Activated CD4-positive, CD25-positive, alpha-beta regulatory T cell (primary cell): ENCODE results near the gene IQSEC3.

Experiments
- DNase-seq, 4 experiments: peaks; one replicate each; lab custom pipeline; 2025; lab: John Stamatoyannopoulos, UW

Gene IQSEC3

DNA sequence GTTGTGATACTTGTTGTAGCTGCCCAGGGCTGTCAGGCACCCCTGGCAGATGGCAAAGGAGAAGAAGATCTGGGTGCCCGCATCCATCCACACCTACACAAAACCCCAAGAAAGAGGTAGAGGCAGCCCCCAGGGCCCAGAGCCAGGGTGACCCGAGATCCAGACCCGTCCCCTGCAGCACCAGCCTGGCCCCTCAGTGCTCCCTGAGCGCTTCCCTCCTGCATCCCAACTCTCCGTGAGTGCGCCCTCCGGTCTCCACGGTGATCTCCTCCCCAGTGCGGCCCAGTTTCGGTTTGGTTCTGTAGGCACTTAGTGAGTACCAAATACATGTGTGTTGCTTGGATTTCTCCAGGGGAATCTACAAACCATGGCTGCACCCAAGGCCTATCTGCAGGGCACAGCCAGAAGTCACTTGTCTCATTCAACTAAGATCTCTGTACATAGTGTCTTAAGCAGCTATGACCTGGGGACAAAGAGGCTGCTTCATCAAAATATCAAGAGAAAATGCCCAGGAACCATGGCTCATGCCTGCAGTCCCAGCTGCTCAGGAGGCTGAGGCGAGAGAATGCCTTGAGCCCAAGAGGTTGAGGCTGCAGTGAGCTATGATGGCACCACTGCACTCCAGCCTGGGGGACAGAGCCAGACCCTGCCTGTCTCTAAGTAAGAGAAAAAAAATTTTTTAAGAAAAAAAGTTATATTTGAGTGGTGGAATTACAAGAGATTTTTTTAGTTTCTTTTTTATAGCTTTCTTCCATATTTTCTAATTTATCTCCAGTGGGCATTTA, 131.5 kb downstream of the IQSEC3 start:
- no peak for DNase-seq

- DNase-seq: no peak
These were observed 132.1 kb downstream of the IQSEC3 start for GRCh38 chr12:198705-199104.

DNA sequence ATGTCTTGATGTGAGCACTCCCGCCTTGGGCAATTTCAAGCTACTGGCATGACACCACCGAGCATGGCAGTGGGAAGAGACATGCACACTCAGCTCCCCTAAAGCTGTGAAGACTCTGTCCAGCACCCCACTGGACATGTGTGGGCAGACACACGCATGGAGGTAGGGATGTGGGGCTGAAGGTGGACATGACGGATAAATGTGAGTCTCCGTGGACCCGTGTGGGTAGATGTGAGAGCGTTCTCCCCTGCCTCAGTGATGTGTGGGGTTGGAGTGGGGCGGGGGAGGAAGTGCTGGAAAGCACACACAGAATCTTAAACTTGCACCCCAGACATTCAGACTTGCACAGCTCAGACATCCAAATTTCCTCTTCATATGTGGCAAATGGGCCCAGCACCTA, 134.8 kb downstream of the IQSEC3 start:
- no peak for DNase-seq

- DNase-seq: no peak
These were observed 135.6 kb downstream of the IQSEC3 start for GRCh38 chr12:202081-202731.

DNA sequence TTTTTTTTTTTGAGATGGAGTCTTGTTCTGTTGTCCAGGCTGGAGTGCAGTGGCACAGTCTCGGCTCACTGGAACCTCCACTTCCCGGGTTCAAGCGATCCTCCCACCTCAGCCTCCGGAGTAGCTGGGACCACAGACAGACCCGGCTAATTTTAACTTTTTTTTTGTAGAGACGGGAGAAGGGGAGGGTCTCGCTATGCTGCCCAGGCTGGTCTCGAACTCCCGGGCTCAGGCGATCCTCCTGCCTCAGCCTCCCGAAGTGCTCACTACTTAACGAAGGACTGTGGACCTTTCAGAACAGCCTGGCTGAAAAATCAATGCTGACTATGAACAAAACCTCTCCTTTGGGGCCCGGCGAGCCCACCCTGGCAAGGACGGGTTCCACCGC, 136.5 kb downstream of the IQSEC3 start:
- DNase-seq: no peak

DNA sequence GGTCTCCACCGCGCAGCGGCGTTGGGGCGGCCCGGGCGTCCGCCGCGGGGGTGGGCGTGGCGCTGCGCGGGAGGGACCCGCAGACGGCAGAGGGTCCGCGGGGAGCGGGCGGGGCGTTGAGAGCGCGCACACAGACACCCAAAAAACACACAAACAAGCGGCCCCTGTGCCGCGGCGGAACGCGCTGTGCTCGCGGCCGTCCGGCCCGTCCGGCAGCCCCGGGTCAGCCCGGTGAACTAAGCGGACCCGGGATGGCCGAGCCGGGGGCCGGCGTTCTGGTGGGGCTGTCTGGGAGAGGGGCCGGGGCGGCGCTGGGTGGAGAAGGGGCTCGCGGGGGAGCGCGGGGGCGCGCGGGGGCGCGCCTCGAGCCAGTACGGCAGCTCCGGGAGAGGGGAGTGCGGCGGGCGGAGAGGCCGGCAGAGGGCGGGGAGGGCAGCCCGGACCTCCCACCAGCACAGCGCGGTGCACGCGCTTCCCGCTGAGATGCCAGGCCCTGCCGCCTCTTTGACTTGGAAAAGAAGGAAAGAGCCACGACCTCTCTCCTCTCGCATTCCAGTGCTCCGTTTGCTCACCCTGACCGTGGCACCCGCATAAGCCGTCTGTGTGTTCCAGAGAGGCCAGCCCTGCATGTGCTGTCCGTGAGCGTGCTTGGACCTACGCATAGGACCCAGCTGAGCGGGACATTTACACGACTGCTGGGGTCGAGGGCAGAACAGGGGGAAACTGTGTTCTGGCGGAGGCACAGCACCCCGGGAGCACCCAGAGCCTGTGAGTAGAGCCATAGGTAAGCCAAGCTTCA, 137.1 kb downstream of the IQSEC3 start:
- DNase-seq: no peak

GRCh38 chr12:204261-204678, 137.7 kb downstream of the IQSEC3 start:
- no peak for DNase-seq

- DNase-seq: no peak
These were observed 138.5 kb downstream of the IQSEC3 start for GRCh38 chr12:205026-205425.

DNA sequence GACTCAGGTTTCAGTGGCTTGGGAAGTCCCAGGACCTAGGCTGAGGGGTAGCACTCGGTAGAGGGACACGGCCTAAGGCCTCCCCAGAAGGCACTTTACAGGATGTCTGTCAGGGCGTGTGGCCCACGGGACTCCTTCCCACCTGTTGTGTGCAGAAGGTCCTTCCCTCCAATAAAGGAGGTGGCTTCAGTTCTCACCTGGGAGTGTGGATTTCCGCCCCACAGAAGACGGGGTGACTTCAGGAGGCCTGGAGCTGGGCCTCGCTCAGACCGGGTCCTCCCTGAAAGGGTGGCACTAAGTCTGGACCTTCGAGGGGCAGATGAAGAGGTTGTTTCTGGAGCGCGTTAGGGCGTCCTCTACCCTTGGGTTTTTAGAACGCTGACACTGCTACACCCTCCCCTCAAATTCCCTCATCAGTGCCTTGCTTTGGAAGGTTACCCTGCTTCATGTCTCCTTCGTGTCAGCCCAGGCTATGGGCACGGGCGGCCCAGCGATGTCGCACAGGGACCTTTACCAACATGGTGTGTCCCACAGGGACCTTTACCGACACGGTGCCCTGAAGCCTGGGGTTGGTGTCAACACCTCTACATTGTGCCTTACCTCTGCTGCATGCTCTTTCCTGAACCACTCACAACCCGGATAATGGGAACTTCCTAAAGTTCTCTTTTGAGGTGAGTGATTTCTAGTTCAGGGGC, 140.3 kb downstream of the IQSEC3 start:
- DNase-seq: no peak

DNA sequence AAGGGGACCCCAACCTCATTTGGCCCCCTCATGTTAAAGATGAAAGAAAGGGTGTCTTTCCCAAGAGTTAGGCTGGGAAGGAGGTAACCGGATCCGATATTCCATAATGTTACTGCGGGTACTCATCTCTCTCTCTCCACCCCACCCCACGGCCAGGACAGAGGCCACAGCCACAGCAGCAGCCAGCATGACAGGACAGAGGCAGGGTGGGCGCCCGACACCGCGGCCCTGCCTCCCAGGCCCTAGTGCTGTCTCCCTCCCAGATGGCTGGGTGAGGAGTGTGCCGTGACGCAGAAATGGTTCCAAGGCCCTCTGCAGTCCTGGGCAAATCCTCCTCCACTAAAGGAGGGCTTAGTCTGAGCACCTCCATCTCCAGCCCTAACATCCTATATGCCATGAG, 141.2 kb downstream of the IQSEC3 start:
- no peak for DNase-seq

GRCh38 chr12:208813-209212, 142.2 kb downstream of the IQSEC3 start:
- no peak for DNase-seq

- DNase-seq: no peak
These were observed 142.7 kb downstream of the IQSEC3 start for GRCh38 chr12:209246-209645.

DNA sequence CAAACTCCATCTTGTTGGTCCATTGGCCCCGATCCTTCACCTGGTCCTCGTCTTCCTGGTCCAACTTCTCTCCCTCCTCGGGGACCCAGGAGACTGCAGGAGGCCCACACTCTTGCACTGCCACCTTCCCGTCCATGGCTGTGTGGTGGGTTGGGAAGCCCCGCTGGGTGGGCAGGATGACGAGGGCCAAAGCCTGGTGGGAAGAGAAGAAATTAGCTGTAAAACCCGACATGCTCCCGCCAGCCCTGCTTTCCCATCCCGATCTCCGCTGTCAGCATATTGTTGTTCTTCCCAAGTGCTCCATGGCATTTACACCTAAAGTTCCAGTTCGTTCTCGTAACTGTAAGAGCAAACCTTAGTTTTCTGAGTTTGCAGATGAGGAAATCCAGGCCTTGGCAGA, 143.3 kb downstream of the IQSEC3 start:
- no peak for DNase-seq

DNA sequence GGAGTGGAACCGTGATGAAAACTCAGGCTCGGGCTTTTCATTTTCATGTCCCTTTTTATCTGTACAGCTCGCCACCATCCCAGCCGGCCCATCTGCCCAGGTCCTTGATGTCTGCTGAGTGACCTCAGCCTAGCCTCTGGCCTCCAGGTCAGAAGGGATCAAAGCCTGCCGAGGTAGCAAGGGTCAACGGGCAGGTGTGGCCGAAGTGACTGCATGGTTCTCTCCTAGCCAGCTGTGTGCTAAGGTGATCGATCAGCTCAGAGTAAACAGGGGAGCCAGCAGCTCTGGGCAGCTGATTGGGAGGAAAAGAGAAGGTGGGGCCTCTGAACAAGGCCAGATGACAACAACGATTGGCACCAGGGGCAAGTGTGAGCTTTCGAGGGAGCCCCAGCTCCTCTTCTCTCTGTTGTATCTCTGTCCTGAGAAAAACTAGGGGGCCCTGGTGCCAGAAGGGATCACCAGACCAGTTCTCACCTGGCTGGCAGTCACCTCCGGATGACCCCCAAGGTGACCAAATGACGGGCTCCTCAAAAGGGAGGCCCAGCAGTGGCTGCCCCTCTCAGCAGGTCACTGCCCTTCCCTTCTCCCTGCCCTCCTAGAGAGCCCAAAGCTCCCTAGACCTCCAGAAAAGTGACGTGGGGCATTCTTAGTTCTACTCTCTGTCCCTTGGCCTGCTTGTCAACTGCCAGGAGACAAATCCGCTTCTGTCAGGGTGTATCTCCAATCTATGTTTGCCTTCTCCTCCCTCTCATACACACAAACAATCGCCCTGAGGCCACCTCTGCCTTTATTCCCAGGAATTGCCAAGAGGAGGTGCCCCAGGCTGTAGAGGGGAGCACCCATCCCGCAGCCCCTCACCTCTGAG, 143.9 kb downstream of the IQSEC3 start:
- DNase-seq: no peak

DNA sequence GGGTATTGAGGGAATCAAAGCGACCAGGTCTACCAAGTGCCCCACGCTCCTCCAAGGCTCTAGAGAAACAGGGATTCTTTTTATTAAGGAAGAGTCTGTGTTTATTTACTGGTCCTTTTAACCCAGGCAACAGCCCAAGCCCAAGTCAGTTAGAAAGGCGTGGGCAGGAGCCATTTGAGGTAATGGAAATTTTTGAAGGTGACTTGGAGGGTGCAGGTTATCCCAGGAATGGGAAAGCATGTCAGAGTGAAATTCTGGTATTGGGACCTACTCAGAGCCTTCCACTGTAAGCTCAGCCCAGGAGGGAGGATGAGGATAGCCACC, 144.5 kb downstream of the IQSEC3 start:
- DNase-seq: no peak

GRCh38 chr12:211639-212414, 145.3 kb downstream of the IQSEC3 start:
- DNase-seq: no peak

DNA sequence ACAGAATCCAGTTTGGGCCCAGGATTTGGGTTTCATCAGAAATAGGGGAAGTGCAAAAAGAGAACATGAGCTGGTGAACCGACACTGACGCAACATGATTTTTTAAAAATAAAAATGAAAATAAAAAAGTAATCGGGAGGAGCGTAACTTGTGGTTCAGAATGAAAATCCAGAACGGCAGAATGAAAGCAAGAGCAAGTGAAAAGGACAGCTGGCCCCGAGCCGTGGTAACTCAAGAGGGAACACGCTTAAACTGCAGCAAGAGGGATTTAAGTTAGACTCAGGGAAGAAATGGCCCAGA, 145.8 kb downstream of the IQSEC3 start:
- DNase-seq: no peak

- DNase-seq: no peak
These were observed 146.4 kb downstream of the IQSEC3 start for GRCh38 chr12:212715-213526.

DNA sequence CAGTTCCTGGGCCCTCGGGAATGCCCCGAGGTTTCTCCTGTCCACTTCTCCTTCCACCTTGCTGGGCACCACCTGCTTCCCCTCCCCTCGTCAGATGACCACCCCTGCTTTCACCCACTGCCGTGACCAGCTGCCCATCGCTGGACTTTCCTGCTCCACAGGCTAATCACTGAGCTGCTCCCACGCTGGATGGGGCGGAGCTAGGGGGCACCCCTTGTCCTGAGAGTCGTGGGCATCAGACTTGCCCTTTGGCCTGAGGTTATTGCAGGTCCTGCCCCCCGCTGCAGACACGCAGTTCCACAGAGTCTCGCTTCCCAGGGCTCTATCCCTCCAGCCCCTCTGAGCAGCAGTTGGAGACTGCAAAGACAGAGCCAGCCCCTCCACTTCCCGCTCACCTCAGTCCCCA, 147.0 kb downstream of the IQSEC3 start:
- DNase-seq: no peak
